Measurements from ENCODE around the gene CREG1.

The CREG1 gene

DNA sequence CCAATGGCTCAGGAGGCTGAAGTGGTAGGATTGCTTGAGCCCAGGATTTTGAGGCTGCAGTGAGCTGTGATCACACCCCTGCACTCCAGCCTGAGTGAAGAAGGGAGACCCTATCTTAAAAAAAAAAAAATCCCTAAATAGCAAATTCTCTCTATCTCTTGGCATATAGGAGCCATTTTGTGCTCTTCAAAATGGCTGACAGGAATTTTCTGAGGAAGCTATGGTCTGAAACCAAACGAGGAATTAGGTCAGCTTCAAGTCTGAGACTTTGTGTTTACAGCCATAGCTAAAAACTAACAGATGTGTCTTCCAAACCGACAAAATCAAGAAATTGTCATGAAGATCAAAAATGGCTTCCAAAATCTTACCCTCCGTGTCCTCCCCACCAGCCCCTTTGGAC lies 45.8 kb downstream of the CREG1 start:
- no peak for DNase-seq (ENCODE audit: low spot score)

DNA sequence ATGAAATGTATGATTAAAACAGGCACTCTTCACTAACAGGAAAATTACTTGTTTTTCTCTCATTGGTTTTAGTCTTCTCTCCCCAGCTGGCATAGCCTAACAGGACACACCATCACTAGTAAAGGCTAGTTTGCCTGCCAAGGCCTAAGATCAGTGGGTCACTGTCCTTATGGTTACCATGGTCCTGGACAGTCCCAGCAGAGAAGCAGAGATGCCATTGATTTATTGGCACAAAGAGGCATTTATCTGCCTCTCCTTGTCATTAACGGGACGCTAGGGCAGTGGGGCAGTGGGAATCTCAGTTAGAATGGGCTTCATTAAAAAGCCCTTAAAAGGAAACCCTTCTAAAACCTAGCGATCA lies 49.1 kb downstream of the CREG1 start:
- no peak for DNase-seq (ENCODE audit: low spot score)

- DNase-seq (ENCODE audit: low spot score), result no peak
Observed at GRCh38 chr1:167503626-167504466, 49.7 kb downstream of the CREG1 start.

DNA sequence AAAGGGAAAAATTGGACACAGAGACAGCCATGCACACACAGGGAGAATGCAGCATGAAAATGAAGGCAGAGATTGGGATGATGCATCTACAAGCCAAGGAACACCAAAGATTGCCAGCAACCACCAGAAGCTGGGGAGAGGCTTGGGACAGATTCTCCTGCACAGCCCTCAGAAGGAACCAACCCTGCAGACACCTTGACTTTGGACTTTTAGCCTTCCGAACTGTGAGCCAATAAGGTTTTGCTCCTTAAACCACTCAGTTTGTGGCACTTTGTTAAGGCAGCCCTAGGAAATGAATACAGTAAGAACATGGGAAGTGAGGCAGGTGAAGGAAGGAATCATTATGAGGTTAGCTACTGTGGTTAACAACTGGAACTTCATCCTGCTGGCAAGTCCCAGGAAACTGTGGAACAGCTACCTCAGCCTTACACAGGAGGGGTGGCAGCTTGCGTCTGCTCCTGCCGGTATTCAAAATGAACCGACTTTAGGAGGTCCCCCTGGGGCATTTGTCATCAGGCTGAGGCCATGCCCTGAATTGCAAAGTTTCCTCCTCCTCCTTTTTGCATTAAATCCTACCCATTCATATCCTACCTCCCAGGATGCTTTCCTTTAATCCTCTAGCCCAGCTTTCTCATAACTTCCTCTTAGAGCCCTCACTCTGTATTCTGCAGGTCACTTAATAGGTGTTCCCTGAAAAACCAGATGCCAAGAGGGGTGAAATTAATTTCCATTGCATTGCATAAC lies 50.7 kb downstream of the CREG1 start:
- DNase-seq (ENCODE audit: low spot score), result no peak

DNA sequence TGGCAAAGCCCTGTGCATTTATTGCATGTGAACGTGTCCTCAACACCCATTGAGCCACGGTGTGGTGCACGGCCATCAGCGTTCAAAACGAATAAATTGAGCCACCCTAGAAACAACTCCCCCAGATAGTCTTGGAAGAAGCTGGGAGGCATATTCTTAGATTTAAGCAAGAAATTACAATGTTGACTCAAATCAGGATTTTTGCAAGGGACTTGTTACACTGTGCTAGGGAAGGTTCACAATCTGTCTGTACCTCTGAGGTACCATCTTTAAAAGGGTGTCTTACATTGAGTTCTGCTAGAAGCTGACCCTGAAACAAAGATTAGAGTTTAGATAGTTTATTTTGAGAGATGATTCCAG lies 51.4 kb downstream of the CREG1 start:
- DNase-seq (ENCODE audit: low spot score), result no peak

GRCh38 chr1:167501515-167502191 lies 51.9 kb downstream of the CREG1 start:
- DNase-seq (ENCODE audit: low spot score), result no peak

GRCh38 chr1:167500283-167500860 lies 53.2 kb downstream of the CREG1 start:
- DNase-seq (ENCODE audit: low spot score), result no peak

GRCh38 chr1:167499664-167500101 lies 53.9 kb downstream of the CREG1 start:
- DNase-seq (ENCODE audit: low spot score), result no peak

GRCh38 chr1:167499106-167499505 lies 54.5 kb downstream of the CREG1 start:
- no peak for DNase-seq (ENCODE audit: low spot score)

DNA sequence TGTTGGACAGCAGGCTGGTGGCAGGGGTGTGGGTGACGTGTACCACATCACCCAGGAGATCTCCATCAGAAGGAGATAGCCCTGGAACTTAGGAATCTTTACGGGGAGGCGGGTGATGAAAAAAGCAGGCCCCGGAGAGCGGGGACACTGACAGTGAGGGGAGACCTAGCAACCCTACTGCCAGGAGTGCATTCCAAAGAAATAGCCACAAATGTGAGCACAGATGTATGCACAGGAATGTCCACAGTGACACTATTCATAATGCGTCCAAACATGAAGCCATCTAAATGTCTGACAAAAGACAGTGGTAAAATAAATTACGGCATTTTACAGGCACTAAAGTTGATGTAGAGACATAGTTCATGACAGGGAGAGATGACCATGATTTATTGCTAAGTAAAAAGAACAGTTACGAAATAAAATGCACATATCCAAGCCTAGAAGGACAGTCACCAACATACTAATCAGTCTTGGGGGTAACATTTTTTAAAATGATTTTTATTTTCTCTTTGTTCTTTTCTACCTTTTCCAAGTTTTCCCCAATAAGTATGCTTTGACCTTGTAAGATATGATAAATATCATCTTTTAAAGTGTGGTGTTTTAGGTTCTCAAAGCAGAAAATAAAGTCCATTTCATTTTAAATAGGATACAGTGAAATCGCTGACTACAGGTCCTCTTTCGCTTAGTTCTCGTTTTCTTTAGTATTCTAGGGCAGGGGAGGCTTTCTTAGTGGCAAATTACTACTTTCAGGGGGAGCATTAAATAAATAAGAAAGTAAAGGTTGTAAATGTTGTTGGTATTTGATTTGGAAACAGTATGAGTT lies 56.6 kb downstream of the CREG1 start:
- no peak for DNase-seq (ENCODE audit: low spot score)

DNA sequence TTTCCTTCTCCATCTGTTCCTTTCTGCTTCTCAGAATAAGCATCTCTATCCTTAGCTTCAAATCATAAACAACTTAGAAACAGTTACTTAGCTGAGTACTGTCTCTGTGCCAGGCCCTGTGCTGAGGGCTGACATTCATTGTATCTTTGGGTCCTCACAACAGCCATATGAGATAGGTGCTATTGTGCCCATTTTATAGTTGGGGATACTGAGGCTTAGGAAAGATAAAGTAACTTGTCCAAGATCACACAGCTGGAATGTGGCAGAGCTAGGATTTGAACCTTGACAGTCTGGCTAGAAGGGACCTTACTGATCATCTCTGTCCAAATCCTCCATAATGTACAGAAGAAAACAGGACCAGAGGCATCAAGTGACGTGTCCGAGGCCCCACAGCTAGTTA lies 60.2 kb downstream of the CREG1 start:
- no peak for DNase-seq (ENCODE audit: low spot score)

- DNase-seq (ENCODE audit: low spot score), result no peak
Observed at GRCh38 chr1:167492481-167492910, 61.1 kb downstream of the CREG1 start.

GRCh38 chr1:167491586-167492461 lies 61.7 kb downstream of the CREG1 start:
- DNase-seq (ENCODE audit: low spot score), result no peak

Measured in AG08396 (cell line).